HG03558 (cell line): ENCODE results near the gene COL25A1.

Experiments
- ATAC-seq: cut with Tn5 transposase; IDR thresholded peaks from one replicate; pipeline ENCODE4 v1.9.1; 2021; ENCODE audit warnings: moderate number of reproducible peaks; ENCODE audit not compliant: unreplicated experiment; ENCODE audit errors: extremely low read depth

Gene COL25A1

DNA sequence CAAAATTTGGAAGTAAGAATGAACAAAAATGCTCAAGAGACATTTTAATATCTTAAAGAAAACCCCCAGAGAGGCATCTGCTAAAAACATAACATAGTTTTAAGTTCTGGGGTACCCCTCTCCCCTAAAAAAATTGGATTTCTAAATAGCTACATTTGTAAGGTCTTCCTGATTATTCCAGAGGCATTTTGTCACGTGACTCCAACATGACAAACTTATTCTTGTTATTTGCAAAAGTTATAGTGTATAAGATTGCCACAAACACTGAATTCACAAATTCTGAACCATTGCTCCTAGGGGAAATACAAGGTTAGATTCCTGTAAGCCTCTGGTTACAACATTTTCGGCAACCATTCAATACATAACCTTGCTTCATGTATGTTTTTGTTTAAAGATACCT lies 73.4 kb downstream of the COL25A1 start:
- no peak for ATAC-seq

- ATAC-seq: no peak
Measured at GRCh38 chr4:109218288-109218687, 84.2 kb downstream of the COL25A1 start.

- no peak for ATAC-seq
Measured at GRCh38 chr4:109216085-109216696, 86.3 kb downstream of the COL25A1 start.

GRCh38 chr4:109215506-109215905 lies 87.0 kb downstream of the COL25A1 start:
- ATAC-seq: no peak

GRCh38 chr4:109214622-109215301 lies 87.7 kb downstream of the COL25A1 start:
- no peak for ATAC-seq

GRCh38 chr4:109213056-109213455 lies 89.4 kb downstream of the COL25A1 start:
- no peak for ATAC-seq

- ATAC-seq: no peak
Measured at GRCh38 chr4:109211671-109212070, 90.8 kb downstream of the COL25A1 start.

- no peak for ATAC-seq
Measured at GRCh38 chr4:109209647-109210046, 92.8 kb downstream of the COL25A1 start.

DNA sequence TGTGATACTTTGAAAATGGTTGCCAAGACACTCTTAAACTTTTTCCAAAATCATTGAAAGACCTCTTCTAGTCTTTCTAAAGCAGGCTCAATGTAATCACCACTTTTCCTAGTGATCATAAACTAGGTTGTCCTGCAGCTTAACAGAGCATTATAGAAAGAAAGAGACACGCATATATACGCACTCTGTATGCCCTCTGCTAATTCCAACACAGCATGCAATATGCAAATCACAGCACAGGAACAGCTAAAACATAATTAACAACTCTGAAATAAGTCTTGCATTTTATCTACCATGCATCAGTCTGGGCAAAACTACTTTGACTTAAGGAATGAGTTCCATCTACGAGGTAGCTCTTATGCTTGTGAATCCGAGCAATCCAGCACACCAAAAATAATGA lies 94.6 kb downstream of the COL25A1 start:
- ATAC-seq: no peak

- no peak for ATAC-seq
Measured at GRCh38 chr4:109207061-109207460, 95.4 kb downstream of the COL25A1 start.

DNA sequence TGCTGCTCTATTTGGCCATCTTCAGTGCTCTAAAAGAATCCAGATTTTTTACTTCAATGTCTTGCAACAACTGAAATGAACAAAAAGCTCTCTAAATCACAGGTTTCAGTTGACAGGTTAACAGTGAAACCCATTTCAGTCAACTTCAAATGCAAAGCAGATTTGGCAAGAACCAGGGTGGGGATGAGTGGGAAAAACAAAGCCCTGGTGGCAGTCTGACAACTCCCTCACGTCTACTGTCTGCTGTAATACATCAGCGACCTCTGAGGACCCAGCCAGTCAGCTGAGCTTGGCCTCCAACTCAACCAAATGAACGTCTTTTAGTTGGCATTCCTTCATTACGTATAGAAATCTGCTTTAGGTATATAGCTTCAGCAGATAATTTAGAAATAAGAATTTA lies 95.8 kb downstream of the COL25A1 start:
- ATAC-seq: no peak

DNA sequence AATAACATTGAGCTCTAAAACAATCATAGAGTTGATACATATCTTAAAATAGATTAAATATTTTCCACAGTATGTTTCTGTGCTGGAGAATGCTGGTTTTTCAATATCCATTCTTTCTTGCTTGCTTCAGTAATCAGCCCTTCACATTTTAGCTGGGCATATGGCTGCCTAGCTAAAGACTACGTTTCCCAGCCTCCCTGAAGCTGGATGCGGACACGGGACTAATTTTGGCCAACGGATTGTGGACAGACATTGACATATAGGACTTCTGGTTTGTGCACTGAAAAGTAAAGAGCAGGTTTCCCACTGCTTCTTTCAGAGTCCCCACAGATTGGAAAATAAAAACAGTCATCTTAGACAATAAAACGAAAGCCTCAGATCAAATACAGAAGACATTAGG lies 97.3 kb downstream of the COL25A1 start:
- ATAC-seq: no peak

- ATAC-seq: no peak
Measured at GRCh38 chr4:109199585-109199984, 102.9 kb downstream of the COL25A1 start.

GRCh38 chr4:109195646-109196045 lies 106.8 kb downstream of the COL25A1 start:
- no peak for ATAC-seq

- no peak for ATAC-seq
Measured at GRCh38 chr4:109191216-109191615, 111.2 kb downstream of the COL25A1 start.

GRCh38 chr4:109186458-109186945 lies 116.0 kb downstream of the COL25A1 start:
- ATAC-seq: no peak

DNA sequence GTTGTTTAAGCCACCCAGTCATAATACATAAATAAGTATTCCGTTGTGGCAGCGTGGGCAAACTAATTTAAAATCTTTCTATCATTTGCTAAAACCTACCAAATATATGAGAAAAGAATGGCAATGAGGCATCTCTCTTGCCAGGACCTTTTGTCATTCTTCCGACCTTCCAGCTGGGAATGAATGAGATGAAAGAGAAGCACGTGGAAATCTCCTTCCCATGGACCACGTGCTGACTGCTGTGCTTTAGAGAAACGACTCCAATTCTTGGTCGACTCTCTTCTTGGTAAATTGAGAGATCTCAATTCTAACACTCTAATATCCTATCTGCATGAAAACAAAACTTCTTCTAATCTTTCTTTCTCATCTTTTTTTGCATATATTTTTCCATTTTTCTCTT lies 116.5 kb downstream of the COL25A1 start:
- no peak for ATAC-seq

GRCh38 chr4:109185548-109185947 lies 116.9 kb downstream of the COL25A1 start:
- ATAC-seq: no peak

- no peak for ATAC-seq
Measured at GRCh38 chr4:109184491-109184961, 117.9 kb downstream of the COL25A1 start.

- ATAC-seq: no peak
Measured at GRCh38 chr4:109183931-109184490, 118.4 kb downstream of the COL25A1 start.

GRCh38 chr4:109182696-109183095 lies 119.8 kb downstream of the COL25A1 start:
- no peak for ATAC-seq

DNA sequence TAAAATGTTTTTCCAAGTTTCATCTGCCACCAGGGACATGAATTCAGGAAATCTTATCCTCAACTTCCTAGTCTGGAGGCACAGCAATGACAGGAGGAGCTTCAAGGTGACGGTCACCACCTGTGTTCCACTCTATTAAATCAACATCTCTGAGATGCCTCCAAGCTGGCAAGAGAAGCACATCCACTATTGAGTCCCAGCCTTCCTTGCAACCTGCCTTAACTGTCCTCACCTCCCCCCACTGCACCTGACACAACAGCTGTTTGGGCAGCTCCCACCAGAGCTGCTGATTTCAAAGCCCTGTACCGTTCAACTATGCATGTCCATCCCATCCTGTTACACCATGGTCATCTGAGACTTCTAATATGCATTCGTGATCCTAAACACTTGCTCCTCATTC lies 123.4 kb downstream of the COL25A1 start:
- no peak for ATAC-seq
